Measurements from ENCODE around the gene ARHGEF2.

ARHGEF2 gene

DNA sequence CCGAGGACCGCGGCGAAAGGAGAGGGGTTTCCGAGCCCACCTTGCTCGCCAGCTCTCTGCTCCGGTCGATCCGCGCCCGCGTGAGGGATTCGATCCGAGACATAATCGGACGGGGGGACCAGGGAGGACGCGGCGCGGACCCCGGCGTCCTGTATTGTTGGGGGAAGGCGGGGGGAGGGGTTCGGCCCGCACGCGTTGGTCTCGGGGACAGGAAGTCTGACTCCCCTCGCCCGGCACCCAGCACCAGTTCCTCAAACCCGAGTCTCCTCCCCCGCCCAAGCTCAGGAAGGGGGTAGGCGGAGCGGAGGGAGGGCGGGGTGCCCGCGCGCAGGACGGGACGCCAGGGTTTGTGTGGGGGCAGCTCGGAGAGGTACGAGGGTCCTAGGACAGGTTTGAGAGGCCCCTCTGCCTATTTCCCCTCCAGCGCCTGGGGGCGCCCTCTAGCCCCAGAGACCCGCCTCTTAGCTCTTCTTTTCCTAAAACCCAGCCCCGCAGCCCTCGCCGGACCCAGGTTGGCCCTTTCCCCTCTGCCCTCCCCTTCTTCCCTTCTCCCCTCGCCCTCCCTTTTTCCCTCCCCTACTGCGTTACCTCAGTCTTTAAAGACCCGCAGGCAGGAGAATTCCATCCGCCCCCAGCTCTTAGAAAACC, at the start of gene ARHGEF2:
TSS of gene ARHGEF2 (minus strand) at position 223 of the 648 bp plus-strand sequence. CDS start at position 103, 120 bp downstream.
- peak within 1 kb of the TSS; percentile 96 for H3K4me3 ChIP-seq (ENCODE audit: low read depth, low read length)
- TF ChIP-seq CTCF (IDR thresholded peaks at IDR 0.05; ENCODE audit: borderline replicate concordance, insufficient read depth, low read depth, low read length) = peak; percentile 47

GRCh38 chr1:156026588-156026987, 48.2 kb upstream of the ARHGEF2 start:
- no peak overlapping the region for H3K4me3 ChIP-seq (ENCODE audit: low read depth, low read length)
- no peak for TF ChIP-seq CTCF (IDR thresholded peaks at IDR 0.05; ENCODE audit: borderline replicate concordance, insufficient read depth, low read depth, low read length)

DNA sequence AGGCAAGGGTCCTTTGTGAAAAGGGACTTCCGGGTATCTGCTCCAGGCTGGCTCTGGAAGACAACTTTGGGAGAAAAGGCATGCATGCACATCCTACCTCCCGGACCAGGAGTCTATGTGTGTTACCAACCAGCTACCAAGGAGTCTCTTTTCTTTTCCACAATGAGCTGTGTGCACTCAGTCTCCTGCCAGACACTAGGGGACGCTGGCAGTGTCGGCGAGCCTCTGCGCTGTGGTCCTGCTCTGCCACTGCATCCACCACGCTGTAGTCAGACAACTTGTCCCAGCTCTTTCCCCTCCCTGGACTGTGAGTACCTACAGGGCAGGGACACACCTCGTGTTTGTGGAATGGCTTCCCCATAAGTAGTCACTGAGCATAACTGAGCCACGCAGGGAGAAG, 47.5 kb upstream of the ARHGEF2 start:
- no peak overlapping the region for H3K4me3 ChIP-seq (ENCODE audit: low read depth, low read length)
- TF ChIP-seq CTCF (IDR thresholded peaks at IDR 0.05; ENCODE audit: borderline replicate concordance, insufficient read depth, low read depth, low read length) = peak; percentile 73; the same call in 1 of the 2 replicates

- TF ChIP-seq CTCF (IDR thresholded peaks at IDR 0.05; ENCODE audit: borderline replicate concordance, insufficient read depth, low read depth, low read length) = no peak
- H3K4me3 ChIP-seq (ENCODE audit: low read depth, low read length) = no peak overlapping the region
These were observed 46.5 kb upstream of the ARHGEF2 start for GRCh38 chr1:156024801-156025200.

- no peak for TF ChIP-seq CTCF (IDR thresholded peaks at IDR 0.05; ENCODE audit: borderline replicate concordance, insufficient read depth, low read depth, low read length)
- H3K4me3 ChIP-seq (ENCODE audit: low read depth, low read length) = no peak overlapping the region
These were observed 43.6 kb upstream of the ARHGEF2 start for GRCh38 chr1:156021954-156022353.

DNA sequence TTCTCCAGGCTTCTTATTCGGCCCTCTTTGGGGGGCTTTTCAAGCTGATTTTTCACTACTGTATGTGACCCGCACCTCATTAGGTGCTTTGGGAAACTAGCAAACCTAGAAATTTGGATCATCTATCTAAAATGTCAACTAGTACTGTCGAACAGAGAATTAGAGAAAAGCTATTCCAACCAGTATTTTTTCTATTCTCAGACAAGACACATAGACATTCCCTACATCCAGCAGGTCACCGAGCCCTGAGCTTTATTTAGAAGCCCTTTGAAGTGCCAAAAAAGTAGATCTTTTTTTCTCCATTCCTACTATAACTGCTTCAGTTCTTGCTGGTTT, 42.7 kb upstream of the ARHGEF2 start:
- no peak overlapping the region for H3K4me3 ChIP-seq (ENCODE audit: low read depth, low read length)
- no peak for TF ChIP-seq CTCF (IDR thresholded peaks at IDR 0.05; ENCODE audit: borderline replicate concordance, insufficient read depth, low read depth, low read length)

- peak within 1 kb of the TSS; percentile 92 for H3K4me3 ChIP-seq (ENCODE audit: low read depth, low read length)
- TF ChIP-seq CTCF (IDR thresholded peaks at IDR 0.05; ENCODE audit: borderline replicate concordance, insufficient read depth, low read depth, low read length) = no peak
These were observed 42.1 kb upstream of the ARHGEF2 start, which contains the start of gene SSR2 for GRCh38 chr1:156020293-156021092. Gene SSR2, minus strand, starts transcription at chr1:156020951. Its CDS starts 784 bp downstream, at chr1:156020167.
